HepG2 (cell line): Measurements from ENCODE around the gene COBLL1. TPM values are rescaled to one million over a fixed set of nuclear protein-coding genes. Genes with fewer than 3 reads are reported as not detected.

Source experiments
- AGO2 ChIP-seq: fragments of 200-400 bp; formaldehyde crosslinking; optimal IDR thresholded peaks from 2 replicates; pipeline ENCODE3; 2017; ENCODE audit warnings: mild to moderate bottlenecking, low read depth, low read length, moderate library complexity
- CBFB ChIP-seq: sonication (generic); formaldehyde crosslinking; IDR thresholded peaks from 2 replicates; pipeline ENCODE4 v1.4.0; 2020; ENCODE audit warnings: missing genetic modification reagents
- CENPX ChIP-seq: sonication (generic); formaldehyde crosslinking; IDR thresholded peaks from 2 replicates; pipeline ENCODE4 v1.9.0; 2021; ENCODE audit warnings: mild to moderate bottlenecking, missing genetic modification reagents, moderate library complexity
- MXI1 ChIP-seq: IDR thresholded peaks from 3 replicates; pipeline ENCODE4 v1.6.1; 2012; ENCODE audit warnings: low read depth, low read length, inconsistent platforms, borderline replicate concordance
- RFX3 ChIP-seq: IDR thresholded peaks from 2 replicates; pipeline ENCODE4 v1.6.1; 2016; ENCODE audit warnings: missing biosample characterization, missing genetic modification reagents
- RFX5 ChIP-seq: IDR thresholded peaks from 2 replicates; pipeline ENCODE4 v1.6.1; 2011; ENCODE audit warnings: low read depth, low read length, improper control_type of control experiment
- SP1 ChIP-seq, 2 experiments: fragments of 450-650 bp in 1 of 2; sonication (generic) in 1 of 2; formaldehyde crosslinking in 1 of 2; IDR thresholded peaks; 2 replicates each; pipeline versions ENCODE4 v1.4.0 to v1.6.1; 2016 to 2020; ENCODE audit warnings: missing genetic modification reagents in 1 of 2
- ZNF468 ChIP-seq: sonication (generic); formaldehyde crosslinking; IDR thresholded peaks from 2 replicates; pipeline ENCODE4 v1.8.0; 2022; ENCODE audit warnings: mild to moderate bottlenecking, moderate library complexity, missing genetic modification reagents
- ZNF552 ChIP-seq: sonication (generic); formaldehyde crosslinking; IDR thresholded peaks from 2 replicates; pipeline ENCODE4 v1.9.0; 2022; ENCODE audit warnings: missing genetic modification reagents, mild to moderate bottlenecking, borderline replicate concordance
- ZNF777 ChIP-seq: sonication (generic); formaldehyde crosslinking; IDR thresholded peaks from 2 replicates; pipeline ENCODE4 v1.4.0; 2020; ENCODE audit warnings: missing genetic modification reagents
- polyA plus RNA-seq, 8 experiments: library from polyadenylated mRNA; depleted of rRNA in 3 of 8; stranded (reverse) in 7 of 8; unstranded in 1 of 8; fragments of >200 nt; fragmentation: Illumina TruSeq in 4 of 8; extraction: Trizol in 4 of 8; gene quantifications; 2 replicates each; pipeline versions ENCODE4 v1.2.1 to v1.2.3, GENCODE V29; 2011 to 2016; ENCODE audit warnings: low read depth in 4 of 8, missing spikeins in 1 of 8, mixed read lengths in 1 of 8; ENCODE audit not compliant: insufficient read depth in 1 of 8
- total RNA-seq, 5 experiments: library from RNA; depleted of rRNA; stranded (reverse); fragments of >200 nt; fragmentation: Illumina TruSeq; extraction: Trizol; gene quantifications; 2 replicates each; pipeline ENCODE4 v1.2.3, GENCODE V29; 2016; ENCODE audit warnings: low read depth in 1 of 5
- TF ChIP-seq, protein P1 (sequence below), 2 experiments: fragments of 450-650 bp in 1 of 2; sonication (generic) in 1 of 2; formaldehyde crosslinking in 1 of 2; IDR thresholded peaks; 2 replicates each; pipeline versions ENCODE4 v1.6.1 to v1.8.0; 2016 to 2022; ENCODE audit warnings: antibody characterized with exemption in 1 of 2, mild to moderate bottlenecking in 1 of 2, missing genetic modification reagents in 1 of 2
- TF ChIP-seq, protein P2 (sequence below): sonication (generic); formaldehyde crosslinking; IDR thresholded peaks from 2 replicates; pipeline ENCODE4 v1.4.0; 2020; ENCODE audit warnings: missing genetic modification reagents
- TF ChIP-seq, protein P3 (sequence below): sonication (generic); formaldehyde crosslinking; IDR thresholded peaks from 2 replicates; pipeline ENCODE4 v1.5.0; 2020; ENCODE audit warnings: missing genetic modification reagents, mild to moderate bottlenecking, borderline replicate concordance
- TF ChIP-seq, protein P4 (sequence below): sonication (generic); formaldehyde crosslinking; IDR thresholded peaks from 2 replicates; pipeline ENCODE4 v1.8.0; 2022; ENCODE audit warnings: missing genetic modification reagents, mild to moderate bottlenecking, inconsistent platforms, borderline replicate concordance

COBLL1 gene
- total and polyA plus RNA-seq, 2 of the 13 experiments (the other 11 are each of a cell fraction or from before 2014, with no cell fraction given), result 32.6 to 86.8 TPM

DNA sequence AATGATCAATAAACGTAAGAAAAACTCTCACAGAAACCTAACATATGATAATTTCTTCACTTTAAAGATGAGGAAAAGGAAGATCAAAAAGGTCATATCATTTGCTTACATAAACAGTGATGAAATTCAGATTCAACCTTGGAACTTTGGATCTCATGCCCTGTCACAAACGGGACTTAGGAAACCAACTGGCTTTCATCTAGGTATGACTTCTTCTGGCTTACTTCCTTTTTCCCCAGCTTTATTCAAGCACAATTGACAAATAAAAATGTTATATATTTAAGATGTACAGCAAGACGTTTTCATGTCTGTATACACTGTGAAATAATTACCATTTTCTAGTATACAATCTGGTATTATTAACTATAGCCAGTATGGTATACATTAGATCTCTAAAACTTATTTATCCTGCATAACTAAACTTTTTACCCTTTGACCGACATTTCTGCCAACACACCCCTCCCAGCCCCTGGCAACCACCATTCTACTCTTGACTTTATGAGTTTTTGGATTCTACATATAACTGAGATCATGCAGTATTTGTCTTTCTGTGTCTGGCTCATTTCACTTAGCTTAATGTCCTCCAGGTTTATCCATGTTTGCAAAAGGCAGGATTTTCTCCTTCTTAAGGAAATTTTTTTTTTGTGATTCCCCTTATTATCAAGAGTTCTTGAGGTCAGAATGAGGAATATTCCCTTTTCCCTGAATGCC lies 46.0 kb upstream of the COBLL1 start (continued):
- TF ChIP-seq, protein P1, sequence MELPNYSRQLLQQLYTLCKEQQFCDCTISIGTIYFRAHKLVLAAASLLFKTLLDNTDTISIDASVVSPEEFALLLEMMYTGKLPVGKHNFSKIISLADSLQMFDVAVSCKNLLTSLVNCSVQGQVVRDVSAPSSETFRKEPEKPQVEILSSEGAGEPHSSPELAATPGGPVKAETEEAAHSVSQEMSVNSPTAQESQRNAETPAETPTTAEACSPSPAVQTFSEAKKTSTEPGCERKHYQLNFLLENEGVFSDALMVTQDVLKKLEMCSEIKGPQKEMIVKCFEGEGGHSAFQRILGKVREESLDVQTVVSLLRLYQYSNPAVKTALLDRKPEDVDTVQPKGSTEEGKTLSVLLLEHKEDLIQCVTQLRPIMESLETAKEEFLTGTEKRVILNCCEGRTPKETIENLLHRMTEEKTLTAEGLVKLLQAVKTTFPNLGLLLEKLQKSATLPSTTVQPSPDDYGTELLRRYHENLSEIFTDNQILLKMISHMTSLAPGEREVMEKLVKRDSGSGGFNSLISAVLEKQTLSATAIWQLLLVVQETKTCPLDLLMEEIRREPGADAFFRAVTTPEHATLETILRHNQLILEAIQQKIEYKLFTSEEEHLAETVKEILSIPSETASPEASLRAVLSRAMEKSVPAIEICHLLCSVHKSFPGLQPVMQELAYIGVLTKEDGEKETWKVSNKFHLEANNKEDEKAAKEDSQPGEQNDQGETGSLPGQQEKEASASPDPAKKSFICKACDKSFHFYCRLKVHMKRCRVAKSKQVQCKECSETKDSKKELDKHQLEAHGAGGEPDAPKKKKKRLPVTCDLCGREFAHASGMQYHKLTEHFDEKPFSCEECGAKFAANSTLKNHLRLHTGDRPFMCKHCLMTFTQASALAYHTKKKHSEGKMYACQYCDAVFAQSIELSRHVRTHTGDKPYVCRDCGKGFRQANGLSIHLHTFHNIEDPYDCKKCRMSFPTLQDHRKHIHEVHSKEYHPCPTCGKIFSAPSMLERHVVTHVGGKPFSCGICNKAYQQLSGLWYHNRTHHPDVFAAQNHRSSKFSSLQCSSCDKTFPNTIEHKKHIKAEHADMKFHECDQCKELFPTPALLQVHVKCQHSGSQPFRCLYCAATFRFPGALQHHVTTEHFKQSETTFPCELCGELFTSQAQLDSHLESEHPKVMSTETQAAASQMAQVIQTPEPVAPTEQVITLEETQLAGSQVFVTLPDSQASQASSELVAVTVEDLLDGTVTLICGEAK (IDR thresholded peaks at IDR 0.05), result peak; percentile 39; the same call in 1 of the 2 replicates
- TF ChIP-seq, protein P1 (CRISPR knock-in tag; IDR thresholded peaks at IDR 0.05), result no peak
- TF ChIP-seq AGO2 (no peak), SP1 (IDR thresholded peaks at IDR 0.05) (no peak), SP1 (CRISPR knock-in tag; IDR thresholded peaks at IDR 0.05) (no peak), RFX3 (no peak), CENPX (CRISPR knock-in tag) (no peak), ZNF468 (CRISPR knock-in tag) (no peak), ZNF777 (CRISPR knock-in tag) (no peak), ZNF552 (CRISPR knock-in tag) (no peak), MXI1 (no peak; the same call in 2 of the 3 replicates), CBFB (CRISPR knock-in tag) (0 out of 2 replicates have a peak, but pooled peaks have one; percentile 48), RFX5 (no peak)
- TF ChIP-seq, protein P2, sequence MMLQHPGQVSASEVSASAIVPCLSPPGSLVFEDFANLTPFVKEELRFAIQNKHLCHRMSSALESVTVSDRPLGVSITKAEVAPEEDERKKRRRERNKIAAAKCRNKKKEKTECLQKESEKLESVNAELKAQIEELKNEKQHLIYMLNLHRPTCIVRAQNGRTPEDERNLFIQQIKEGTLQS, result peak; percentile 94
- TF ChIP-seq, protein P3, sequence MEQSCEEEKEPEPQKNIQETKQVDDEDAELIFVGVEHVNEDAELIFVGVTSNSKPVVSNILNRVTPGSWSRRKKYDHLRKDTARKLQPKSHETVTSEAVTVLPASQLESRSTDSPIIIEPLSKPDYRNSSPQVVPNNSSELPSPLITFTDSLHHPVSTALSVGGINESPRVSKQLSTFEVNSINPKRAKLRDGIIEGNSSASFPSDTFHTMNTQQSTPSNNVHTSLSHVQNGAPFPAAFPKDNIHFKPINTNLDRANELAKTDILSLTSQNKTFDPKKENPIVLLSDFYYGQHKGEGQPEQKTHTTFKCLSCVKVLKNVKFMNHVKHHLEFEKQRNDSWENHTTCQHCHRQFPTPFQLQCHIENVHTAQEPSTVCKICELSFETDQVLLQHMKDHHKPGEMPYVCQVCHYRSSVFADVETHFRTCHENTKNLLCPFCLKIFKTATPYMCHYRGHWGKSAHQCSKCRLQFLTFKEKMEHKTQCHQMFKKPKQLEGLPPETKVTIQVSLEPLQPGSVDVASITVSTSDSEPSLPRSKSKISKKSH (CRISPR knock-in tag), result no peak
- TF ChIP-seq, protein P4, sequence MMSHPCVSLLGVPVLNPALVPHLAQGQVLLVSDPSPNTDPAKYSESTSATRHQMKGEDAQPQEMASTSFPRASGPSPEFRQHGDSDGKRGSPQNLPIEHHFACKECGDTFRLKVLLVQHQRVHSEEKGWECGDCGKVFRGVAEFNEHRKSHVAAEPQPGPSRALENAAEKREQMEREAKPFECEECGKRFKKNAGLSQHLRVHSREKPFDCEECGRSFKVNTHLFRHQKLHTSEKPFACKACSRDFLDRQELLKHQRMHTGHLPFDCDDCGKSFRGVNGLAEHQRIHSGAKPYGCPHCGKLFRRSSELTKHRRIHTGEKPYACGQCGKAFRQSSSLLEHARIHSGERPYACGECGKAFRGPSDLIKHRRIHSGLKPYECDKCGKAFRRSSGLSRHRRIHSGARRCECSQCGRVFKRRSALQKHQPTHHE (CRISPR knock-in tag), result no peak
